ENCODE results near the gene SPTLC2. TPM values are rescaled to one million over a fixed set of nuclear protein-coding genes. Genes with fewer than 3 reads are reported as not detected.

Gene SPTLC2
- total and polyA plus RNA-seq, 2 of the 13 experiments (the other 11 are each of a cell fraction or from before 2014, with no cell fraction given), result 17.4 to 17.5 TPM

- no peak for TF ChIP-seq ZFP82 (CRISPR knock-in tag; IDR thresholded peaks at IDR 0.05; ENCODE audit: borderline replicate concordance)
These were observed 61.4 kb downstream of the SPTLC2 start (continued) for GRCh38 chr14:77554816-77555599.

DNA sequence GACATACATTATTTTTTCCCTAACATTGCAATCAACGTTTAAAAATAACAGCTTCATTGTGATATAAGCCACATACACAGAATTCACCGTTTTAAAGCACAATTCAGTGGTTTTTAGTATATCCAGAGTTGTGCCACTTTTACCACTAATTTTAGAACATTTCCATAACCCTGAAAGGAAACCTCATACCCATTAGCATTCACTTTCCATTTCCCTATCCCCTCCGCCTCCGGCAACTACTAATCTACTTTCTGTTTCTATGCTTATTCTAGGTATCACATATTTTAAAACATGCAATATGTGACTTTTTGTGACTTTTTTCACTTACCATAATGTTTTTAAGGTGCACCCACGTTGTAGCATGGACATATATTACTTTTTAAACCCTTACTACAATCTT lies 62.2 kb downstream of the SPTLC2 start:
- intact Hi-C loops (cut with micrococcal nuclease; ENCODE audit: unreplicated experiment), result loop anchor here (5.0 to 10.0 kb wide), 2 partner anchors 237 to 399 kb away; no protein-coding TSS in a partner anchor
- H2AFZ ChIP-seq (ENCODE audit: low read length), result no peak overlapping the region
- H3K9me3 ChIP-seq (ENCODE audit: low read length), result no peaks in the 10 kb centered on the region
- no peak overlapping the region for H3K9ac ChIP-seq (ENCODE audit: insufficient read depth, low read depth, low read length)
- H3K79me2 ChIP-seq (ENCODE audit: insufficient read depth, low read length), result no peaks in the 10 kb centered on the region
- H3K4me2 ChIP-seq (ENCODE audit: low read depth, low read length), result no peak overlapping the region
- peaks cover 2 to 46% of the 10 kb centered on the region in 2 experiments for H3K36me3 ChIP-seq (replicated peaks in 1 of 2; ENCODE audit: control insufficient read depth in 1 of 2, insufficient read depth in 2 of 2, low read length in 2 of 2)
- FAIRE-seq (no peak), DNase-seq (ENCODE audit: low spot score) (no peak), ATAC-seq (no peak)
- no peaks in the 10 kb centered on the region for H4K20me1 ChIP-seq (ENCODE audit: insufficient read depth, low read length)
- in situ Hi-C loops (cut with HindIII; ENCODE audit: extremely low pct_ligation_motif_present, low pct_unique_long_range_greater_than_20kb), result loop anchor here (5.0 kb wide), 1 partner anchor 97 kb away; the partner anchor contains the start of genes AHSA1 and VIPAS39
- POLR2A ChIA-PET, result no interaction called here
- no peaks in the 10 kb centered on the region for H3K4me1 ChIP-seq (ENCODE audit: insufficient read depth, low read length)
- H3K27me3 ChIP-seq (ENCODE audit: control insufficient read depth in 1 of 2, insufficient read depth in 2 of 2, low read length in 2 of 2), result no peaks in the 10 kb centered on the region
- CTCF ChIA-PET (ENCODE audit: low intra/inter-chr PET ratio, low total read pairs), result no interaction called here
- no peak overlapping the region for H3K4me3 ChIP-seq (replicated peaks in 1 of 3; ENCODE audit: insufficient read depth in 1 of 3, low read depth in 2 of 3, low read length in 3 of 3)
- no peak overlapping the region for H3K27ac ChIP-seq (ENCODE audit: extremely low read length, insufficient read depth, low read length)
- 85% methylated on average over 5 of the region's 5 CpGs for WGBS (ENCODE audit: low lambda C conversion rate)
- no peak for TF ChIP-seq ZNF549 (CRISPR knock-in tag; IDR thresholded peaks at IDR 0.05)
- no peak for TF ChIP-seq ZMAT3 (CRISPR knock-in tag; conservative IDR thresholded peaks at IDR 0.05)
- no peak for TF ChIP-seq MEIS2 (CRISPR knock-in tag; IDR thresholded peaks at IDR 0.05)
- TF ChIP-seq NFKBIZ (CRISPR knock-in tag; IDR thresholded peaks at IDR 0.05), result no peak
- TF ChIP-seq, protein P1, sequence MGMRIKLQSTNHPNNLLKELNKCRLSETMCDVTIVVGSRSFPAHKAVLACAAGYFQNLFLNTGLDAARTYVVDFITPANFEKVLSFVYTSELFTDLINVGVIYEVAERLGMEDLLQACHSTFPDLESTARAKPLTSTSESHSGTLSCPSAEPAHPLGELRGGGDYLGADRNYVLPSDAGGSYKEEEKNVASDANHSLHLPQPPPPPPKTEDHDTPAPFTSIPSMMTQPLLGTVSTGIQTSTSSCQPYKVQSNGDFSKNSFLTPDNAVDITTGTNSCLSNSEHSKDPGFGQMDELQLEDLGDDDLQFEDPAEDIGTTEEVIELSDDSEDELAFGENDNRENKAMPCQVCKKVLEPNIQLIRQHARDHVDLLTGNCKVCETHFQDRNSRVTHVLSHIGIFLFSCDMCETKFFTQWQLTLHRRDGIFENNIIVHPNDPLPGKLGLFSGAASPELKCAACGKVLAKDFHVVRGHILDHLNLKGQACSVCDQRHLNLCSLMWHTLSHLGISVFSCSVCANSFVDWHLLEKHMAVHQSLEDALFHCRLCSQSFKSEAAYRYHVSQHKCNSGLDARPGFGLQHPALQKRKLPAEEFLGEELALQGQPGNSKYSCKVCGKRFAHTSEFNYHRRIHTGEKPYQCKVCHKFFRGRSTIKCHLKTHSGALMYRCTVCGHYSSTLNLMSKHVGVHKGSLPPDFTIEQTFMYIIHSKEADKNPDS (CRISPR knock-in tag; IDR thresholded peaks at IDR 0.05), result no peak
- TF ChIP-seq CSRNP1 (CRISPR knock-in tag; IDR thresholded peaks at IDR 0.05), result no peak
- no peak for TF ChIP-seq ARNTL (CRISPR knock-in tag; IDR thresholded peaks at IDR 0.05)
- TF ChIP-seq IRF2 (CRISPR knock-in tag; IDR thresholded peaks at IDR 0.05), result no peak
- no peak for TF ChIP-seq ZNF816 (CRISPR knock-in tag; IDR thresholded peaks at IDR 0.05; ENCODE audit: borderline replicate concordance)
- TF ChIP-seq ZBTB37 (CRISPR knock-in tag; IDR thresholded peaks at IDR 0.05), result no peak
- no peak for TF ChIP-seq ZNF207 (IDR thresholded peaks at IDR 0.05; ENCODE audit: borderline replicate concordance)
- no TSS peak for BruUV-seq (replicated peaks)
